KOPT-K1 (cell line): ENCODE measurements around the gene TTLL6.
A peak's percentile ranks its signal among the peaks of the same experiment; 100 is the strongest.
"Not testable (repeated sequence)": the region's sequence is repeated elsewhere in the genome, so short reads cannot be mapped to it uniquely, and the experiment has no call there.

ENCODE experiments used
- H3K27ac ChIP-seq: fragments of 200-600 bp; sonication (generic); 2 replicates; pipeline ENCODE4 v1.5.1; 2016; ENCODE audit warnings: antibody characterized with exemption, mild to moderate bottlenecking, low read depth, low read length; ENCODE audit not compliant: poor library complexity, severe bottlenecking
- H3K36me3 ChIP-seq: fragments of 200-600 bp; sonication (generic); 2 replicates; pipeline ENCODE4 v1.5.1; 2017; ENCODE audit warnings: antibody characterized with exemption, mild to moderate bottlenecking, low read length, moderate library complexity; ENCODE audit not compliant: insufficient read depth
- H3K9me3 ChIP-seq: fragments of 200-600 bp; sonication (generic); 2 replicates; pipeline ENCODE4 v1.5.1; 2017; ENCODE audit warnings: antibody characterized with exemption, low read length, mild to moderate bottlenecking; ENCODE audit not compliant: insufficient read depth, poor library complexity, severe bottlenecking

Gene TTLL6

GRCh38 chr17:48816774-48817590 lies at the start of gene TTLL6:
TTLL6 (minus strand) TSS chr17:48817229; CDS start chr17:48817072, 157 bp downstream.
- H3K9me3 ChIP-seq: no peaks in the 10 kb centered on the region
- H3K27ac ChIP-seq: no peak within 1 kb of the TSS
- no peaks in the 10 kb centered on the region for H3K36me3 ChIP-seq

GRCh38 chr17:48860456-48860855 lies 43.4 kb upstream of the TTLL6 start:
- H3K36me3 ChIP-seq: peaks cover 80% of the 10 kb centered on the region
- H3K9me3 ChIP-seq: no peaks in the 10 kb centered on the region
- no peak overlapping the region for H3K27ac ChIP-seq

- Histone ChIP-seq H3K9me3 (no peaks in the 10 kb centered on the region), H3K27ac (no peak overlapping the region), H3K36me3 (peaks cover 82% of the 10 kb centered on the region)
Observed at GRCh38 chr17:48860034-48860433, 43.0 kb upstream of the TTLL6 start.

GRCh38 chr17:48856122-48856821 lies 39.2 kb upstream of the TTLL6 start:
- Histone ChIP-seq H3K27ac (peak overlapping the region; percentile 29), H3K9me3 (no peaks in the 10 kb centered on the region), H3K36me3 (peaks cover 83% of the 10 kb centered on the region)

GRCh38 chr17:48854774-48855476 lies 37.9 kb upstream of the TTLL6 start:
- Histone ChIP-seq H3K9me3 (no peaks in the 10 kb centered on the region), H3K27ac (peak overlapping the region; percentile 29), H3K36me3 (peaks cover 80% of the 10 kb centered on the region)

- Histone ChIP-seq H3K27ac (peak overlapping the region; percentile 23), H3K36me3 (peaks cover 89% of the 10 kb centered on the region), H3K9me3 (no peaks in the 10 kb centered on the region)
Observed at GRCh38 chr17:48850792-48851323, 33.8 kb upstream of the TTLL6 start.

- Histone ChIP-seq H3K36me3 (peaks cover 58% of the 10 kb centered on the region), H3K27ac (no peak overlapping the region), H3K9me3 (no peaks in the 10 kb centered on the region)
Observed at GRCh38 chr17:48843187-48843900, 26.3 kb upstream of the TTLL6 start.

- Histone ChIP-seq H3K9me3 (no peaks in the 10 kb centered on the region), H3K27ac (no peak overlapping the region), H3K36me3 (peaks cover 52% of the 10 kb centered on the region)
Observed at GRCh38 chr17:48842746-48843145, 25.7 kb upstream of the TTLL6 start.

GRCh38 chr17:48841395-48841831 lies 24.4 kb upstream of the TTLL6 start:
- peaks cover 42% of the 10 kb centered on the region for H3K36me3 ChIP-seq
- no peaks in the 10 kb centered on the region for H3K9me3 ChIP-seq
- H3K27ac ChIP-seq: peak overlapping the region; percentile 56

GRCh38 chr17:48840441-48840840 lies 23.4 kb upstream of the TTLL6 start:
- no peaks in the 10 kb centered on the region for H3K9me3 ChIP-seq
- peak overlapping the region; percentile 56 for H3K27ac ChIP-seq
- peaks cover 34% of the 10 kb centered on the region for H3K36me3 ChIP-seq

- H3K27ac ChIP-seq: peak overlapping the region; percentile 59
- not testable (repeated sequence) for H3K9me3 ChIP-seq, H3K36me3 ChIP-seq
Observed at GRCh38 chr17:48837458-48837857, 20.4 kb upstream of the TTLL6 start.

- H3K36me3 ChIP-seq: no peaks in the 10 kb centered on the region
- H3K9me3 ChIP-seq: no peaks in the 10 kb centered on the region
- H3K27ac ChIP-seq: peak overlapping the region; percentile 6
Observed at GRCh38 chr17:48835971-48836370, 18.9 kb upstream of the TTLL6 start.

GRCh38 chr17:48834973-48835372 lies 17.9 kb upstream of the TTLL6 start:
- Histone ChIP-seq H3K9me3 (no peaks in the 10 kb centered on the region), H3K27ac (no peak overlapping the region), H3K36me3 (no peaks in the 10 kb centered on the region)

- H3K27ac ChIP-seq: peak overlapping the region; percentile 80
- no peaks in the 10 kb centered on the region for H3K36me3 ChIP-seq
- no peaks in the 10 kb centered on the region for H3K9me3 ChIP-seq
Observed at GRCh38 chr17:48831549-48831883, 14.5 kb upstream of the TTLL6 start.
